Measurements from ENCODE around the gene CDC42BPB. TPM values are rescaled to one million over a fixed set of nuclear protein-coding genes. Genes with fewer than 3 reads are reported as not detected.
A peak's percentile ranks its signal among the peaks of the same experiment; 100 is the strongest.

Gene CDC42BPB, protein sequence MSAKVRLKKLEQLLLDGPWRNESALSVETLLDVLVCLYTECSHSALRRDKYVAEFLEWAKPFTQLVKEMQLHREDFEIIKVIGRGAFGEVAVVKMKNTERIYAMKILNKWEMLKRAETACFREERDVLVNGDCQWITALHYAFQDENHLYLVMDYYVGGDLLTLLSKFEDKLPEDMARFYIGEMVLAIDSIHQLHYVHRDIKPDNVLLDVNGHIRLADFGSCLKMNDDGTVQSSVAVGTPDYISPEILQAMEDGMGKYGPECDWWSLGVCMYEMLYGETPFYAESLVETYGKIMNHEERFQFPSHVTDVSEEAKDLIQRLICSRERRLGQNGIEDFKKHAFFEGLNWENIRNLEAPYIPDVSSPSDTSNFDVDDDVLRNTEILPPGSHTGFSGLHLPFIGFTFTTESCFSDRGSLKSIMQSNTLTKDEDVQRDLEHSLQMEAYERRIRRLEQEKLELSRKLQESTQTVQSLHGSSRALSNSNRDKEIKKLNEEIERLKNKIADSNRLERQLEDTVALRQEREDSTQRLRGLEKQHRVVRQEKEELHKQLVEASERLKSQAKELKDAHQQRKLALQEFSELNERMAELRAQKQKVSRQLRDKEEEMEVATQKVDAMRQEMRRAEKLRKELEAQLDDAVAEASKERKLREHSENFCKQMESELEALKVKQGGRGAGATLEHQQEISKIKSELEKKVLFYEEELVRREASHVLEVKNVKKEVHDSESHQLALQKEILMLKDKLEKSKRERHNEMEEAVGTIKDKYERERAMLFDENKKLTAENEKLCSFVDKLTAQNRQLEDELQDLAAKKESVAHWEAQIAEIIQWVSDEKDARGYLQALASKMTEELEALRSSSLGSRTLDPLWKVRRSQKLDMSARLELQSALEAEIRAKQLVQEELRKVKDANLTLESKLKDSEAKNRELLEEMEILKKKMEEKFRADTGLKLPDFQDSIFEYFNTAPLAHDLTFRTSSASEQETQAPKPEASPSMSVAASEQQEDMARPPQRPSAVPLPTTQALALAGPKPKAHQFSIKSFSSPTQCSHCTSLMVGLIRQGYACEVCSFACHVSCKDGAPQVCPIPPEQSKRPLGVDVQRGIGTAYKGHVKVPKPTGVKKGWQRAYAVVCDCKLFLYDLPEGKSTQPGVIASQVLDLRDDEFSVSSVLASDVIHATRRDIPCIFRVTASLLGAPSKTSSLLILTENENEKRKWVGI (N-terminal part only)
- 68.9 TPM for total RNA-seq
- long read RNA-seq, partial matches to known transcripts: 1 of 2 reads
- long read RNA-seq, other reads (novel, unspliced or antisense): 1 of 2 reads

GRCh38 chr14:103057372-103058163 lies at the start of gene CDC42BPB:
TSS of gene CDC42BPB (minus strand) at chr14:103057549. CDS start at chr14:103057173, 376 bp downstream.
- intact Hi-C loops (cut with DNase I): loop anchor here (5.0 kb wide), 1 partner anchor 50 kb away; no protein-coding TSS in a partner anchor
- DNase-seq (ENCODE audit: missing footprints): peak; percentile 95
- peak; percentile 97 for ATAC-seq

- intact Hi-C loops (cut with DNase I): loop anchor here (1.0 to 5.0 kb wide), 4 partner anchors 17 to 187 kb away; partner anchors contain the start of gene TNFAIP2
- no peak for ATAC-seq
Observed at GRCh38 chr14:103105580-103106150, 48.3 kb upstream of the CDC42BPB start.

GRCh38 chr14:103104654-103105452 lies 47.5 kb upstream of the CDC42BPB start:
- ATAC-seq (peak; percentile 82), DNase-seq (ENCODE audit: missing footprints) (peak; percentile 92)
- intact Hi-C loops (cut with DNase I): loop anchor here (1.0 to 5.0 kb wide), 4 partner anchors 18 to 187 kb away; partner anchors contain the start of gene TNFAIP2

More at GRCh38 chr14:103105580-103106150, 48.3 kb upstream of the CDC42BPB start:
- no peak for DNase-seq (ENCODE audit: missing footprints)

- no peak for DNase-seq (ENCODE audit: missing footprints)
- ATAC-seq: no peak
- intact Hi-C loops (cut with DNase I): loop anchor here (2.0 kb wide), 1 partner anchor 18 kb away; the partner anchor contains the start of gene TNFAIP2
Observed at GRCh38 chr14:103104389-103104653, 47.0 kb upstream of the CDC42BPB start.

- intact Hi-C loops (cut with DNase I): loop anchor here (2.0 kb wide), 1 partner anchor 19 kb away; the partner anchor contains the start of gene TNFAIP2
- peak; percentile 85 for DNase-seq (ENCODE audit: missing footprints)
- ATAC-seq: peak; percentile 43
Observed at GRCh38 chr14:103103461-103104388, 46.4 kb upstream of the CDC42BPB start.

- ATAC-seq (no peak), DNase-seq (ENCODE audit: missing footprints) (no peak)
- intact Hi-C loops (cut with DNase I): no loop called here
Observed at GRCh38 chr14:103102689-103103260, 45.4 kb upstream of the CDC42BPB start.

GRCh38 chr14:103101963-103102688 lies 44.8 kb upstream of the CDC42BPB start:
- DNase-seq (ENCODE audit: missing footprints) (no peak), ATAC-seq (no peak)
- intact Hi-C loops (cut with DNase I): no loop called here

GRCh38 chr14:103101257-103101962 lies 44.1 kb upstream of the CDC42BPB start:
- ATAC-seq: no peak
- intact Hi-C loops (cut with DNase I): no loop called here
- DNase-seq (ENCODE audit: missing footprints): no peak

DNA sequence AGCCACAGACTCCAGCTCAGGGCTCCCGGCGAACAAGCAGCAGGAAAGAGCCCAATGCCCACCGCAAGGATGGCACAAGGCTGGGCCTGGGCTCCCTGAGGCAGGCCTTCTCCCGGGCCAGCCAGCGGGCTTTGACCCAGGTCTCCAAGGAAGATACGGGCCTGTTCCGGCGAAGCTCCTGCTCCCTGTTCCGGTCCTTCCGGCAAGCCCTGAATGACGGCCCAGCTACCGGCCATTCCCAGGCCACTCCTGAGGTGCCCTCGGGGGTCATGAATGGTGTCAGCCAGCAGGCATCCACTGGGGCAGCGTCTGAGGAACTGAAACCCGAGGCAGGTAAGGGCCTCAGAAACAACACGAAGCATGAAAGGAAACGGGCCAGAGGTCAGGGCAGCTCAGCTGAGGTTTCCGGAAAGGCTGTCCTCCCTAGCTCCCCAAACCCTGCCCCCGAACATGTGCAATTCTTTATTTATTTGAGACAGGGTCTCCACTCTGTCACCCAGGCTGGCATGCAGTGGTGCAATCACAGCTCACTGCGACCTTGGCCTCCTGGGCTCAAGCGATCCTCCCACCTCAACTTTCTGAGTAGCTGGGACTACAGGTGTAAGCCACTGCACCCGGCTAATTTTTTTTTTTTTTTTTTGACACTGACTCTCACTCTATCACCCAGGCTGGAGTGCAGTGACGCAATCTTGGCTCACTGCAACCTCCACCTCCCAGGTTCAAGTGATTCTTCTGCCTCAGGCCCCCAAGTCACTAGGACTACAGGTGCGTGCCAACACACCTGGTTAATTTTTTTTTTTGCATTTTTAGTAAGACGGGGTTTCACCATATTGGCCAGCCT lies 43.2 kb upstream of the CDC42BPB start:
- no peak for DNase-seq (ENCODE audit: missing footprints)
- ATAC-seq: no peak
- intact Hi-C loops (cut with DNase I): no loop called here

- ATAC-seq (no peak), DNase-seq (ENCODE audit: missing footprints) (no peak)
- intact Hi-C loops (cut with DNase I): no loop called here
Observed at GRCh38 chr14:103099733-103100280, 42.5 kb upstream of the CDC42BPB start.

DNA sequence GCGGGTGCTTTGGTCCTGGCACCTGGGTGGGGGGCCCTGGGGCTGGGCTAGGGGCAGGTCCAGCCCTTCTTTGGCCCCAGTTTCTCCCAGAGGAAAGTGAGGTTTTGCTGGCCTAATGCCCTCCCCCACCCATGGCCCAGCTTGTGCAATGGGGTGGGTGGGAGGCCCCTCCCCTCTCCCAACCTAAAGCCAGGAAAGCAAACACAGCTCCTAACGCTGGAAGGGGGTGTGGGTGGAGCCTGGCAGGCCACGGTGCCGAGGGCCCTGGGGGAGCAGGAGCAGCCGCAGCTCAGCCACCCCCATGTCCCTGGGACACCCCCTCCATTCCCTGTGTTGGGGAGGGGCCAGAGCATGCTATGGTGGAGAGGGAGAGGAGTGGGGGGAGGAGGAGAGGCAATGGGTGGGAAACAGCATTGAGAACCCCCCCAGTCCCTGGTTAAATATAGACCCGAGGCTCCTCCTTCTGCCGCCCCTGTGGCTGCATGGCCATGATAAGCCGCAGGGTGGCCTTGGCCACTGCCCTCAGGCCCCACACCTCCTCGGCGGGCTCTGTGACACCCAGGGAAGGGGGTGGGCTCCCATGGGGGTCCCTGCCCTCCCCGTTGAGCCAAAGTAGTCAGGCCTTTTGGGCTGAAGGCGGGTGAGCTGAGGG lies 41.9 kb upstream of the CDC42BPB start:
- intact Hi-C loops (cut with DNase I): no loop called here
- DNase-seq (ENCODE audit: missing footprints): no peak
- ATAC-seq: no peak

- DNase-seq (ENCODE audit: missing footprints): no peak
- no peak for ATAC-seq
- intact Hi-C loops (cut with DNase I): no loop called here
Observed at GRCh38 chr14:103097994-103098957, 40.9 kb upstream of the CDC42BPB start.
